ENCODE measurements around the gene GPR50. TPM values are rescaled to one million over a fixed set of nuclear protein-coding genes. Genes with fewer than 3 reads are reported as not detected.

The GPR50 gene
- total and polyA plus RNA-seq, 2 donors (not counting 1 experiment from before 2014, with no cell fraction given), result not detected

- Mint-ChIP-seq H3K27me3 (peaks cover 11% of the 10 kb centered on the region), H3K9me3 (ENCODE audit: insufficient read depth) (no peaks in the 10 kb centered on the region), H3K4me1 (no peaks in the 10 kb centered on the region), H3K27ac (no peak overlapping the region), H3K4me3 (no peak overlapping the region)
- no peaks in the 10 kb centered on the region for H3K36me3 ChIP-seq (replicated peaks in 1 of 2; ENCODE audit: control extremely low read depth in 1 of 2, control insufficient read depth in 1 of 2, extremely low read depth in 1 of 2, insufficient read depth in 2 of 2, low read length in 1 of 2)
- H2AFZ ChIP-seq (ENCODE audit: insufficient read depth, low read depth, low read length, poor library complexity, severe bottlenecking), result no peak overlapping the region
- no peaks in the 10 kb centered on the region for H4K20me1 ChIP-seq (ENCODE audit: control insufficient read depth, insufficient read depth, low read length, poor library complexity, severe bottlenecking)
- no peaks in the 10 kb centered on the region for H3K4me1 ChIP-seq (ENCODE audit: control insufficient read depth in 2 of 2, insufficient read depth in 2 of 2, low read length in 2 of 2)
- TF ChIP-seq CTCF (IDR thresholded peaks at IDR 0.05), result no peak
- no peak for TF ChIP-seq EZH2 (IDR thresholded peaks at IDR 0.05; ENCODE audit: borderline replicate concordance, insufficient read depth, low read depth, low read length, poor library complexity, severe bottlenecking)
- H3K27ac ChIP-seq (ENCODE audit: low read length in 2 of 2), result no peak overlapping the region
- intact Hi-C loops (cut with micrococcal nuclease), result no loop called here
- no peak for DNase-seq
- WGBS (ENCODE audit: insufficient coverage), result 15% methylated on average over 4 of the region's 30 CpGs
- H3K27me3 ChIP-seq (replicated peaks in 1 of 4; ENCODE audit: control extremely low read depth in 1 of 4, control insufficient read depth in 3 of 4, insufficient read depth in 4 of 4, low read length in 3 of 4), result no peaks in the 10 kb centered on the region
- no peak for ATAC-seq (ENCODE audit: low read depth)
- H3K4me3 ChIP-seq (ENCODE audit: control extremely low read depth in 1 of 5, extremely low read depth in 1 of 5, insufficient read depth in 1 of 5, low read depth in 2 of 5, low read length in 4 of 5), result no peak overlapping the region
- H3K4me2 ChIP-seq (replicated peaks; ENCODE audit: low read depth, low read length, poor library complexity, severe bottlenecking), result no peak overlapping the region
- CTCF ChIA-PET, result no interaction called here
- H3K9me3 ChIP-seq (ENCODE audit: control extremely low read depth in 1 of 3, control insufficient read depth in 2 of 3, insufficient read depth in 1 of 3, low read length in 2 of 3), result no peaks in the 10 kb centered on the region
- POLR2A ChIA-PET, result no interaction called here
- no peak overlapping the region for H3K9ac ChIP-seq (ENCODE audit: low read length)
- H3K79me2 ChIP-seq (ENCODE audit: control insufficient read depth, insufficient read depth, low read length), result no peaks in the 10 kb centered on the region
Observed at GRCh38 chrX:151227627-151228026, 51.2 kb downstream of the GPR50 start.

GRCh38 chrX:151228935-151229334 is 52.6 kb downstream of the GPR50 start:
- 100% methylated on average over 1 of the region's 4 CpGs for WGBS (ENCODE audit: insufficient coverage)
- POLR2A ChIA-PET, result no interaction called here
- ATAC-seq (ENCODE audit: low read depth), result no peak

More at GRCh38 chrX:151228935-151229334, 52.6 kb downstream of the GPR50 start:
- Histone ChIP-seq H3K9me3 (ENCODE audit: control extremely low read depth in 1 of 3, control insufficient read depth in 2 of 3, insufficient read depth in 1 of 3, low read length in 2 of 3) (no peaks in the 10 kb centered on the region), H3K4me3 (ENCODE audit: control extremely low read depth in 1 of 5, extremely low read depth in 1 of 5, insufficient read depth in 1 of 5, low read depth in 2 of 5, low read length in 4 of 5) (no peak overlapping the region), H3K4me1 (ENCODE audit: control insufficient read depth in 2 of 2, insufficient read depth in 2 of 2, low read length in 2 of 2) (no peaks in the 10 kb centered on the region), H3K4me2 (replicated peaks; ENCODE audit: low read depth, low read length, poor library complexity, severe bottlenecking) (no peak overlapping the region), H4K20me1 (ENCODE audit: control insufficient read depth, insufficient read depth, low read length, poor library complexity, severe bottlenecking) (no peaks in the 10 kb centered on the region), H3K27me3 (replicated peaks in 1 of 4; ENCODE audit: control extremely low read depth in 1 of 4, control insufficient read depth in 3 of 4, insufficient read depth in 4 of 4, low read length in 3 of 4) (no peaks in the 10 kb centered on the region), H3K36me3 (replicated peaks in 1 of 2; ENCODE audit: control extremely low read depth in 1 of 2, control insufficient read depth in 1 of 2, extremely low read depth in 1 of 2, insufficient read depth in 2 of 2, low read length in 1 of 2) (no peaks in the 10 kb centered on the region), H3K79me2 (ENCODE audit: control insufficient read depth, insufficient read depth, low read length) (no peaks in the 10 kb centered on the region), H3K9ac (ENCODE audit: low read length) (no peak overlapping the region), H3K27ac (ENCODE audit: low read length in 2 of 2) (no peak overlapping the region), H2AFZ (ENCODE audit: insufficient read depth, low read depth, low read length, poor library complexity, severe bottlenecking) (no peak overlapping the region)
- CTCF ChIA-PET, result no interaction called here
- no peaks in the 10 kb centered on the region for H3K4me1 Mint-ChIP-seq
- DNase-seq, result no peak
- intact Hi-C loops (cut with micrococcal nuclease), result no loop called here
- TF ChIP-seq EZH2 (IDR thresholded peaks at IDR 0.05; ENCODE audit: borderline replicate concordance, insufficient read depth, low read depth, low read length, poor library complexity, severe bottlenecking) (no peak), CTCF (IDR thresholded peaks at IDR 0.05) (no peak)
- peaks cover 15% of the 10 kb centered on the region for H3K27me3 Mint-ChIP-seq
- H3K27ac Mint-ChIP-seq, result no peak overlapping the region
- no peak overlapping the region for H3K4me3 Mint-ChIP-seq
- no peaks in the 10 kb centered on the region for H3K9me3 Mint-ChIP-seq (ENCODE audit: insufficient read depth)

Small RNA genes lying within 50 kb of the gene (small RNA-seq; reads per million reads assigned to genes)
- gene MIR4330 (ENCODE audit: insufficient read length, low read depth, low replicate concordance), result not detected

Other genes with a start within 250 kb of the GPR50 start
- 0.70 and 1.6 TPM in 2 replicates for gene HMGB3, start 193.2 kb upstream of the GPR50 start, total RNA-seq
- 0.51 and 2.1 TPM in 2 replicates for gene HMGB3, start 193.2 kb upstream of the GPR50 start, polyA plus RNA-seq
- gene VMA21, start 220.6 kb downstream of the GPR50 start, total RNA-seq, result 22.6 and 22.7 TPM in 2 replicates
- gene VMA21, start 220.6 kb downstream of the GPR50 start, polyA plus RNA-seq, result 8.4 and 14.2 TPM in 2 replicates

Data from B cell (primary cell).